ENCODE data around the gene CCNYL1. TPM values are rescaled to one million over a fixed set of nuclear protein-coding genes. Genes with fewer than 3 reads are reported as not detected.

Gene CCNYL1
- total RNA-seq, 3 donors from 2014 or later (not counting 1 experiment from before 2014, with no cell fraction given): 7.9 to 11.7 (median 10.2) TPM

- no peak for ATAC-seq
- no peaks in the 10 kb centered on the region for H3K9me3 ChIP-seq (ENCODE audit: control insufficient read depth, insufficient read depth, low read length)
- H3K27ac ChIP-seq (ENCODE audit: low read length): no peak overlapping the region
- no peaks in the 10 kb centered on the region for H3K4me1 ChIP-seq (ENCODE audit: control insufficient read depth, insufficient read depth, low read length)
- Mint-ChIP-seq H3K4me3 (no peak overlapping the region), H3K4me1 (peaks cover 0 to 1% of the 10 kb centered on the region in 2 donors), H3K9me3 (no peaks in the 10 kb centered on the region), H3K27ac (no peak overlapping the region), H3K36me3 (no peaks in the 10 kb centered on the region), H3K27me3 (ENCODE audit: low read depth in 2 of 2) (peaks cover 0 to 11% of the 10 kb centered on the region in 2 donors)
- H3K4me3 ChIP-seq (ENCODE audit: low read length): no peak overlapping the region
- TF ChIP-seq CTCF (IDR thresholded peaks at IDR 0.05): no peak
- WGBS (ENCODE audit: insufficient coverage): 89% methylated on average over 8 of the region's 10 CpGs
- no peaks in the 10 kb centered on the region for H3K36me3 ChIP-seq (ENCODE audit: control insufficient read depth, insufficient read depth, low read length)
- intact Hi-C loops (cut with micrococcal nuclease): no loop called here
- H3K27me3 ChIP-seq (ENCODE audit: control insufficient read depth, insufficient read depth, low read length): no peaks in the 10 kb centered on the region
- no peak for DNase-seq
Observed at GRCh38 chr2:207782238-207783030, 71.0 kb downstream of the CCNYL1 start.

DNA sequence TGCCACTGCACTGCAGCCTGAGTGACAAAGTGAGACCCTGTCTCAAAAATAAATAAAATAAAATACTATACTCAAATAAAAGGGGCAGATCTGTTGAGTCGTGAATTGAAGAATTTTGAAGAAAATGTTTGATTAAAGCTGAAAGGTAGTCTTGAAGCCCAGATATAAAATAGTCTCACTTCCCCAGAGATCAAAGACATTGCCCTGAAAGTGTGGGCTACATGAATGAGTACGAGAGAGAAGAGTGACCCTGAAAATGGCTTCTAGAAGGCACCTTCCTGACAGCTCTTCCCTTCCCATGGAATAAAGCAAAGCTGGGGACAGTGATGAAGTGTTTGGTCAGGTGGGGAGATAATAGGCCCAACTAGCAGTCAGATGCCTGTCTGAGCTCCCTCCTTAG lies 72.1 kb downstream of the CCNYL1 start:
- Histone ChIP-seq H3K27me3 (ENCODE audit: control insufficient read depth, insufficient read depth, low read length) (no peaks in the 10 kb centered on the region), H3K4me1 (ENCODE audit: control insufficient read depth, insufficient read depth, low read length) (no peaks in the 10 kb centered on the region), H3K36me3 (ENCODE audit: control insufficient read depth, insufficient read depth, low read length) (no peaks in the 10 kb centered on the region), H3K27ac (ENCODE audit: low read length) (no peak overlapping the region), H3K9me3 (ENCODE audit: control insufficient read depth, insufficient read depth, low read length) (no peaks in the 10 kb centered on the region), H3K4me3 (ENCODE audit: low read length) (no peak overlapping the region)
- intact Hi-C loops (cut with micrococcal nuclease): no loop called here
- Mint-ChIP-seq H3K4me1 (peaks cover 0 to 4% of the 10 kb centered on the region in 2 donors), H3K9me3 (no peaks in the 10 kb centered on the region), H3K4me3 (no peak overlapping the region), H3K27ac (no peak overlapping the region), H3K27me3 (ENCODE audit: low read depth in 2 of 2) (peaks cover 0 to 14% of the 10 kb centered on the region in 2 donors), H3K36me3 (no peaks in the 10 kb centered on the region)
- 57% methylated on average over 1 of the region's 2 CpGs for WGBS (ENCODE audit: insufficient coverage)
- no peak for TF ChIP-seq CTCF (IDR thresholded peaks at IDR 0.05)
- DNase-seq: no peak
- no peak for ATAC-seq

DNA sequence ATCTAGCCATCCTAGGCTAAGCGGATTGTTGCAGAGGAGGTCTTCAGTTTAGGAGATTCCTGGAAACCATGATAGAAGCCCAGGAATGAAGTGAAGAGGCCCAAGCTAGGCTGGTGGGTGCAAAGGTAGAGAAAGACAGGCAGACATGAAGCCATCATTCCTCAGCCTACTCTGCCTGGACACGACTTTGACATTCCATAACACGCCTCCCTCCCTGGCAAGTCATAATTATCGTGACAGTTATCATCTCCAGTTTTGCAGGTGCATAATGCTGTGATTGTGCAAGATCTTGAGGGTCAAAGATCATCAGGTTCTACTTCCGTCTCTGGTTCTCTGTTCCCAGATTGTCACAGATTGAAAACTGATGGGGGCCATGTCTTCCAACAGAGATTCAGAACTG lies 73.5 kb downstream of the CCNYL1 start:
- Mint-ChIP-seq H3K4me1 (peaks cover 0 to 4% of the 10 kb centered on the region in 2 donors), H3K27ac (no peak overlapping the region), H3K9me3 (no peaks in the 10 kb centered on the region), H3K4me3 (no peak overlapping the region), H3K27me3 (ENCODE audit: low read depth in 2 of 2) (peaks cover 0 to 14% of the 10 kb centered on the region in 2 donors), H3K36me3 (no peaks in the 10 kb centered on the region)
- no peaks in the 10 kb centered on the region for H3K27me3 ChIP-seq (ENCODE audit: control insufficient read depth, insufficient read depth, low read length)
- H3K9me3 ChIP-seq (ENCODE audit: control insufficient read depth, insufficient read depth, low read length): no peaks in the 10 kb centered on the region
- WGBS (ENCODE audit: insufficient coverage): 84% methylated on average over 5 of the region's 5 CpGs
- no peak for TF ChIP-seq CTCF (IDR thresholded peaks at IDR 0.05)
- H3K4me1 ChIP-seq (ENCODE audit: control insufficient read depth, insufficient read depth, low read length): no peaks in the 10 kb centered on the region
- no peak overlapping the region for H3K4me3 ChIP-seq (ENCODE audit: low read length)
- intact Hi-C loops (cut with micrococcal nuclease): no loop called here
- DNase-seq (no peak), ATAC-seq (no peak)
- no peak overlapping the region for H3K27ac ChIP-seq (ENCODE audit: low read length)
- H3K36me3 ChIP-seq (ENCODE audit: control insufficient read depth, insufficient read depth, low read length): no peaks in the 10 kb centered on the region

Data from natural killer cell (primary cell).